OCI-LY7 (cell line): Measurements from ENCODE around the gene NINJ1.

ENCODE experiments used
- CTCF ChIP-seq: fragments of 200-600 bp; sonication (generic); conservative IDR thresholded peaks from 2 replicates; pipeline ENCODE4 v1.5.1; 2014; ENCODE audit warnings: mild to moderate bottlenecking, antibody characterized with exemption, low read length, moderate library complexity, mixed read lengths
- EZH2phosphoT487 ChIP-seq: fragments of 200-600 bp; sonication (generic); IDR thresholded peaks from 2 replicates; pipeline ENCODE4 v1.6.1; 2018; ENCODE audit warnings: low read depth, borderline replicate concordance, mild to moderate bottlenecking, mixed run types, antibody characterized with exemption, low read length, moderate library complexity, mixed read lengths

DNA sequence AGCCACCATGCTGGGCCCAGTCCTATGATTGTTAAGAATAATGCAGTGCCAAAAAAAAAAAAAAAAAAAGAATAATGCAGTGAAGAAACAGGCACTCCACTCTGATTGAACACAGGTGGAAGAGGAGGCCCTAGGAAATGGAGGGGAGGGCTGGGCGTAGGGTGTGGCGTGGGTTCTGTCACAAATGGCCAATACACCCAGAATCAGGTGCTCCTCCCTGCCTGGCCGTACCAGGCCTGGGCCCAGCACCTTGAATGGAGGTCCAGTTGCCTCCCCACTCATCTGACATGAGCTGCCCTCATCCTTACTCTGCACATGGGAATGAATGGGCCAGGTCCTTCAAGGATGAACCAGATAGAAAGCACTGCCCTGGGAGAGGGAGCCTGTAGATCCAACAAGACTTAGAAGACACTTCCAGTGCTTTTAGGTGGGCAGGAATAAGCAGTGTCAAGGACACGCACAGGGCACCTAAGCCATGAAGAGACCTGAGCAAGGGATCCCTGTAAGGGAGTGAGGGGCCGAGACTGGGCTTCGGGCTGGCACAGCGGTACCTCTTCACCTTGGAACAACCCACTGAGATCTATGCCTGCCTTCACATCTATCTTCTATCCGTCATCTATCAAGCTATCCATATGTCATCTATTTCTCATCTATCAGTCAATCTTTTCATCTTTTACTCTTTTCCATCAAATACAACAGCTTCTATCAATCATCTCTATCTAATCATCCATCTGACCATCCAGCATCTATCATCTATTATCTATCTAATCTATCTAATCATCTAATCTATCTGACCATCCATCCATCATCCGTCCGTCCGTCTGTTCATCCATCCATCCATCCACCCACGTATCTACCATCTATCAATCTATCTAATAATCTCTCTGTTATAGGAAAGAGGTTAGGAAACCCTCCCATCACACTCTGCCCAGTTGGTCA, 15.9 kb downstream of the NINJ1 start:
- TF ChIP-seq CTCF (no peak), EZH2phosphoT487 (no peak)
